Measurements from ENCODE around the gene PNN. TPM values are rescaled to one million over a fixed set of nuclear protein-coding genes. Genes with fewer than 3 reads are reported as not detected.
"Not testable (repeated sequence)": the region's sequence is repeated elsewhere in the genome, so short reads cannot be mapped to it uniquely, and the experiment has no call there.

The PNN gene
- total RNA-seq, 1 donor from 2014 or later = 109 TPM

DNA sequence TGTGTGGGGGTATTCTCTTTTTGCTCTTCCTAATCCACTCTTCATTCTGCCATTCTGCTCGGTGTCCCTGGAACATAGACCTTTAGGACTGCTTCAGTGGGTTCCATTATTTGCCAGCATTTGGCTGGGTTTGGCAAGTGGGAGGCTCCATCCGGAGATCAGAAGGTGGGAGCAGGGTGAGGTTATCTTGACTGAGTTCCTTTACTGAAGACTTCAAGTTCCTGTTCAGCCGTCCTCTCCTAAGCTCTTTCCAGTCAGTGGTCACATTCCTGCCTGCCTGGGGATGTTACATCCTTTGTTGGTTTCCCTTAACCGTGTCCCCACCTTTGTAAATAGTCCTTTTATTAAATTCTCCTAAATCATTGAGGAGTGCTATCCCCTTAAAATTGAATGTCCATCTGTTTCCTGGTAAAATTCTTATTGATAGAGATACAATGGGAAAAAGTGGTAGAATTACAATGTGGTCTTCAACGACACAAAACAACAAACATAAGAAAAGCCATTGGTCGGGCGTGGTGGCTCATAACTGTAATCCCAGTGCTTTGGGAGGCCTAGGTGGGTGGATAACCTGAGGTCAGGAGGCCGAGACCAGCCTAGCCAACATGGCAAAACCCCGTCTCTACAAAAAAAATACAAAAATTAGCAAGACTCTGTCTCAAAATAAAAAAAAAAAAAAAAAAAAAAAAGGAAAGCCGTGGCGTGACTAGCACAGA is 53.6 kb downstream of the PNN start:
- ChIA-PET POLR2A (no interaction called here), CTCF (interaction anchor here (1.1 kb wide), 1 partner anchor 198 kb away, joined by 4 read pairs; no protein-coding TSS in a partner anchor)
- TF ChIP-seq, protein P1, sequence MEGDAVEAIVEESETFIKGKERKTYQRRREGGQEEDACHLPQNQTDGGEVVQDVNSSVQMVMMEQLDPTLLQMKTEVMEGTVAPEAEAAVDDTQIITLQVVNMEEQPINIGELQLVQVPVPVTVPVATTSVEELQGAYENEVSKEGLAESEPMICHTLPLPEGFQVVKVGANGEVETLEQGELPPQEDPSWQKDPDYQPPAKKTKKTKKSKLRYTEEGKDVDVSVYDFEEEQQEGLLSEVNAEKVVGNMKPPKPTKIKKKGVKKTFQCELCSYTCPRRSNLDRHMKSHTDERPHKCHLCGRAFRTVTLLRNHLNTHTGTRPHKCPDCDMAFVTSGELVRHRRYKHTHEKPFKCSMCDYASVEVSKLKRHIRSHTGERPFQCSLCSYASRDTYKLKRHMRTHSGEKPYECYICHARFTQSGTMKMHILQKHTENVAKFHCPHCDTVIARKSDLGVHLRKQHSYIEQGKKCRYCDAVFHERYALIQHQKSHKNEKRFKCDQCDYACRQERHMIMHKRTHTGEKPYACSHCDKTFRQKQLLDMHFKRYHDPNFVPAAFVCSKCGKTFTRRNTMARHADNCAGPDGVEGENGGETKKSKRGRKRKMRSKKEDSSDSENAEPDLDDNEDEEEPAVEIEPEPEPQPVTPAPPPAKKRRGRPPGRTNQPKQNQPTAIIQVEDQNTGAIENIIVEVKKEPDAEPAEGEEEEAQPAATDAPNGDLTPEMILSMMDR (IDR thresholded peaks at IDR 0.05) = no peak
- no peak for ATAC-seq (ENCODE audit: low read depth)
- H3K4me1 Mint-ChIP-seq = no peaks in the 10 kb centered on the region
- no peak for DNase-seq
- no peak overlapping the region for H3K27ac Mint-ChIP-seq
- no peaks in the 10 kb centered on the region for H3K9me3 Mint-ChIP-seq
- H3K36me3 Mint-ChIP-seq (ENCODE audit: low read depth) = no peaks in the 10 kb centered on the region
- intact Hi-C loops (cut with micrococcal nuclease) = no loop called here
- H3K4me3 Mint-ChIP-seq = no peak overlapping the region
- peaks cover 5% of the 10 kb centered on the region for H3K27me3 Mint-ChIP-seq

DNA sequence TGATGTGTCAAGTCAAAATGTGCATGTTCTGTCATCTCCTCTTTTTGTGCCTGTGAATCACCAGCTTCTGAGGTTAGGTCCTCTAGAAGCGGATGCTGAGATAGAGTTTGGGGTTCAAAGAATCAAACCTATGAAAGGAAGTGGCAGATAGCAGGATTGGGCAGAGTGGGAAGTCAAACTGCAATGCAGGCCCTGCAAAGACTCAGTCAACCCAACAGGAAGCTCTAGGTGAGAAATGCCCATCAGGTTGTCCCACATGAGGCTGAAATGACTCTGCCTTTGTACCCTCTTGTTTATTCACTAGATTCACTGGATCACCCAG is 54.1 kb downstream of the PNN start:
- Mint-ChIP-seq H3K36me3 (ENCODE audit: low read depth) (no peaks in the 10 kb centered on the region), H3K4me3 (no peak overlapping the region), H3K27ac (no peak overlapping the region), H3K9me3 (no peaks in the 10 kb centered on the region), H3K27me3 (peaks cover 2% of the 10 kb centered on the region), H3K4me1 (no peaks in the 10 kb centered on the region)
- POLR2A ChIA-PET = no interaction called here
- DNase-seq (no peak), ATAC-seq (ENCODE audit: low read depth) (no peak)
- TF ChIP-seq, protein P1 (IDR thresholded peaks at IDR 0.05) = no peak
- CTCF ChIA-PET = interaction anchor here (1.1 kb wide), 1 partner anchor 198 kb away, joined by 4 read pairs; no protein-coding TSS in a partner anchor
- intact Hi-C loops (cut with micrococcal nuclease) = no loop called here

DNA sequence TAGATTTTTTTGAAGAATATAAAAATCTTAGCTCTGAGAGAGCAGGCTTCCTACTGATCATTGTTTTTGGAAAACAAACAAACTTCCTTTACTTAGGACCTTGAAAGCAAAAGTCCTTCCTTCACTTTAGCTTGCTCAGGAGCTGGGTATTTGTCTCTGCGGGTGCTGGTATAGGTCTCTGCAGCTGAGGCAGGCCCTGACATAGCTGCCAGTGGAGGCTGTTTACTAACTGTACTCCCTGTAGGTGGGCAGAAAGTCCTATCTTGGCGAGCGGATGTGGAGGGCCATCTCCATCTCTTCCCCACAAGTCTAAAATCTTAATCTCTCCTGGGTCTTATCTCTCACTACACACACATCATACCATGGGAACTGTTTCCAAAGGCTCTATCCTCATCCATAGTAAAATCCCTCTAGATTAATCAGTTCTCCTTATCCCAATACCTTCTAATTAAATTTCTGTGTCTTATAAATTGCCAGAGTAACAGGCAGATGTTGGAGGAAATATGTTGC is 54.6 kb downstream of the PNN start:
- Mint-ChIP-seq H3K27me3 (peaks cover 2% of the 10 kb centered on the region), H3K4me1 (no peaks in the 10 kb centered on the region), H3K4me3 (no peak overlapping the region), H3K27ac (no peak overlapping the region), H3K9me3 (no peaks in the 10 kb centered on the region), H3K36me3 (ENCODE audit: low read depth) (no peaks in the 10 kb centered on the region)
- ATAC-seq (ENCODE audit: low read depth) (no peak), DNase-seq (no peak)
- CTCF ChIA-PET = interaction anchor here (1.1 kb wide), 1 partner anchor 197 kb away, joined by 4 read pairs; no protein-coding TSS in a partner anchor
- intact Hi-C loops (cut with micrococcal nuclease) = loop anchor here (2.0 to 5.0 kb wide), 2 partner anchors 37 to 238 kb away; no protein-coding TSS in a partner anchor
- TF ChIP-seq, protein P1 (IDR thresholded peaks at IDR 0.05) = no peak
- POLR2A ChIA-PET = no interaction called here

DNA sequence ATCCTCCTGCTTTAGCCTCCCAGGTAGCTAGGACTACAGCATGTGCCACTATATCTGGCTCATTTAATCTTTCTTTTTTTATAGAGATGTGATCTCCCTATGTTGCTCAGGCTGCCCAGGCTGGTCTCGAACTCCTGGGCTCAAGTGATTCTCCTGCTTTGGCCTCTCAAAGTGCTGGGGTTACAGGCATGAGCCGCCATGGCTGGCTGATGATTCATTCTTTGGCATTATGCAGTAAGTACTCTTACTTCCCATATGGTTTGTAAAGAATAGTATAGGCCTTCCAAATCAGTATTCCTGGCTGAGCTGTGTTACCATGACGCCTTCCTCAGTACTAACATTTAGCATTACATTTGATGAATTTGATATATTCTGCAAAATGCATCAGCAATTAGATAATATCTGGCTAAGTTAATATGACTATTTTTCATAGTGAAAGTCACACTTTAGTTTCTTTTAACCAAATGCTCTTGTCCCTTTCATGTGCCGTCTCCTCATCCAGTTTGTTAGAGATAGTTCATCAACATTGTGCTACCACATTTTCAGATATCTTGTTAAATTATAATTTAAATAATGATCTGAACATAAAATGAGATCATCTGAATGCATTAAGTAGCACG is 55.5 kb downstream of the PNN start:
- peaks cover 2% of the 10 kb centered on the region for H3K27me3 Mint-ChIP-seq
- no peak overlapping the region for H3K27ac Mint-ChIP-seq
- intact Hi-C loops (cut with micrococcal nuclease) = loop anchor here (1.0 to 5.0 kb wide), 3 partner anchors 36 to 237 kb away; no protein-coding TSS in a partner anchor
- no peak overlapping the region for H3K4me3 Mint-ChIP-seq
- ChIA-PET CTCF (interaction anchor here (1.7 to 2.1 kb wide), 2 partner anchors 201 to 241 kb away, joined by 5 read pairs; partner anchors contain the start of gene FBXO33), POLR2A (no interaction called here)
- TF ChIP-seq, protein P1 (IDR thresholded peaks at IDR 0.05) = no peak
- no peak for DNase-seq
- no peaks in the 10 kb centered on the region for H3K9me3 Mint-ChIP-seq
- H3K36me3 Mint-ChIP-seq (ENCODE audit: low read depth) = no peaks in the 10 kb centered on the region
- no peaks in the 10 kb centered on the region for H3K4me1 Mint-ChIP-seq
- no peak for ATAC-seq (ENCODE audit: low read depth)

DNA sequence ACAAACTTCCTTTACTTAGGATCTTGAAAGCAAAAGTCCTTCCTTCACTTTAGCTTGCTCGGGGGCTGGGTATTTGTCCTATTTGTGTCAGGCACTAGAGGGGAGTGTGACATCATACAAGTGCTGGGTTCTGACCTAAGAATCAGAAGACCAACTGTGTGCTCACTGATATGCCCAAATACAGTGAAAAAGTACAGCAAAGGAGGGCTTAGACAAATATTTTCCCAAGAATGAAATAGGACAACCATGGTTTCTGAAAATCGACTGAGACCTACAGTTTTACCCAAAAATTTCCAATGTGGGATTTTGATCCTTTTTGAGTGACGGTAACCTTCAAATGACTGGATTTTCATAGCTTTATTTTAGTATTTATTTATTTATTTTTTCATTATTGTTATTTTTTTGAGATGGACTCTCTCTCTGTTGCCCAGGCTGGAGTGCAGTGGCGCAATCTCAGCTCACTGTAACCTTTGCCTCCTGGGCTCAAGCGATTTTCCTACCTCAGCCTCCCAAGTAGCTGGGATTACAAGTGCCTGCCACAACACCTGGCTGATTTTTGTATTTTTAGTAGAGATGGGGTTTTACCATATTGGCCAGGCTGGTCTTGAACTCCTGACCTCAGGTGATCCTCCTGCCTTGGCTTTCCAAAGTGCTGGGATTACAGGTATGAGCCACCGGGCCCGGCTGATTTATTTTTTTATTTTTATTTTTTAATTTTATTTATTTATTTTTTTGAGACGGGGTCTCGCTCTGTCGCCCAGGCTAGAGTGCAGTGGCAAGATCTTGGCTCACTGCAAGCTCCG is 56.9 kb downstream of the PNN start:
- not testable (repeated sequence) for H3K36me3 Mint-ChIP-seq (ENCODE audit: low read depth); H3K27ac Mint-ChIP-seq; H3K27me3 Mint-ChIP-seq; DNase-seq; H3K4me1 Mint-ChIP-seq; H3K9me3 Mint-ChIP-seq; H3K4me3 Mint-ChIP-seq
- ChIA-PET CTCF (interaction anchor here (0.7 to 2.1 kb wide), 5 partner anchors 86 to 240 kb away, joined by 3 to 5 read pairs (median 3); partner anchors contain the start of gene FBXO33), POLR2A (interaction anchor here (1.0 to 1.2 kb wide), 2 partner anchors 35 to 200 kb away, joined by 3 to 4 read pairs; partner anchors contain the start of gene FBXO33)
- ATAC-seq (ENCODE audit: low read depth) = peak; percentile 66
- intact Hi-C loops (cut with micrococcal nuclease) = loop anchor here (1.0 to 5.0 kb wide), 3 partner anchors 35 to 235 kb away; no protein-coding TSS in a partner anchor

Other genes with a start within 250 kb of the PNN start
- 38.3 and 39.4 TPM in 2 replicates for gene SEC23A, start 72.0 kb upstream of the PNN start, total RNA-seq
- gene GEMIN2, start 60.9 kb upstream of the PNN start, total RNA-seq = 12.3 and 12.6 TPM in 2 replicates
- gene TRAPPC6B, start 4.9 kb upstream of the PNN start, total RNA-seq = 19.8 and 21.6 TPM in 2 replicates
- gene MIA2, start 58.7 kb downstream of the PNN start, total RNA-seq = 22.6 and 27.1 TPM in 2 replicates

All from activated B cell treated with CpG ODN at 0.5 μM for 24 hours (primary cell).